ENCODE results near the gene CCDC188. TPM values are rescaled to one million over a fixed set of nuclear protein-coding genes. Genes with fewer than 3 reads are reported as not detected.

CCDC188 gene
- total and polyA plus RNA-seq, 9 of the 15 experiments (the other 6 are each of a cell fraction or from before 2014, with no cell fraction given), result not detected

- TF ChIP-seq HBP1 (CRISPR knock-in tag; IDR thresholded peaks at IDR 0.05) (0 out of 2 replicates have a peak, but pooled peaks have one; percentile 48), BRD4 (IDR thresholded peaks at IDR 0.05) (0 out of 2 replicates have a peak, but pooled peaks have one; percentile 64), TCF7 (IDR thresholded peaks at IDR 0.05; ENCODE audit: borderline replicate concordance) (peak; percentile 78), E2F3 (CRISPR knock-in tag; IDR thresholded peaks at IDR 0.05) (peak; percentile 49; the same call in 1 of the 2 replicates), CTCFL (IDR thresholded peaks at IDR 0.05; ENCODE audit: borderline replicate concordance, insufficient read depth, low read depth, low read length, poor library complexity, severe bottlenecking) (peak; percentile 64), CREB3L1 (IDR thresholded peaks at IDR 0.05; ENCODE audit: borderline replicate concordance, low read depth) (peak; percentile 28), ZBTB33 (CRISPR knock-in tag; IDR thresholded peaks at IDR 0.05) (no peak), RB1 (IDR thresholded peaks at IDR 0.05; ENCODE audit: low read depth) (peak; percentile 84; the same call in 1 of the 2 replicates), KDM1A (IDR thresholded peaks at IDR 0.05) (no peak), TFE3 (CRISPR knock-in tag; IDR thresholded peaks at IDR 0.05) (peak; percentile 26; the same call in 1 of the 2 replicates), CGGBP1 (CRISPR knock-in tag; IDR thresholded peaks at IDR 0.05) (peak; percentile 3; the same call in 1 of the 2 replicates), SAP30 (IDR thresholded peaks at IDR 0.05; ENCODE audit: borderline replicate concordance, insufficient read depth, low read depth, low read length, poor library complexity, severe bottlenecking) (no peak), ZNF175 (CRISPR knock-in tag; IDR thresholded peaks at IDR 0.05; ENCODE audit: low read depth) (no peak), ZBTB26 (CRISPR knock-in tag; IDR thresholded peaks at IDR 0.05) (0 out of 2 replicates have a peak, but pooled peaks have one; percentile 43), CREM (IDR thresholded peaks at IDR 0.05; ENCODE audit: low read depth) (peak; percentile 84)
Measured at GRCh38 chr22:20128902-20129746, 21.7 kb downstream of the CCDC188 start (continued).
